ENCODE results near the gene ELAVL1.

DNA sequence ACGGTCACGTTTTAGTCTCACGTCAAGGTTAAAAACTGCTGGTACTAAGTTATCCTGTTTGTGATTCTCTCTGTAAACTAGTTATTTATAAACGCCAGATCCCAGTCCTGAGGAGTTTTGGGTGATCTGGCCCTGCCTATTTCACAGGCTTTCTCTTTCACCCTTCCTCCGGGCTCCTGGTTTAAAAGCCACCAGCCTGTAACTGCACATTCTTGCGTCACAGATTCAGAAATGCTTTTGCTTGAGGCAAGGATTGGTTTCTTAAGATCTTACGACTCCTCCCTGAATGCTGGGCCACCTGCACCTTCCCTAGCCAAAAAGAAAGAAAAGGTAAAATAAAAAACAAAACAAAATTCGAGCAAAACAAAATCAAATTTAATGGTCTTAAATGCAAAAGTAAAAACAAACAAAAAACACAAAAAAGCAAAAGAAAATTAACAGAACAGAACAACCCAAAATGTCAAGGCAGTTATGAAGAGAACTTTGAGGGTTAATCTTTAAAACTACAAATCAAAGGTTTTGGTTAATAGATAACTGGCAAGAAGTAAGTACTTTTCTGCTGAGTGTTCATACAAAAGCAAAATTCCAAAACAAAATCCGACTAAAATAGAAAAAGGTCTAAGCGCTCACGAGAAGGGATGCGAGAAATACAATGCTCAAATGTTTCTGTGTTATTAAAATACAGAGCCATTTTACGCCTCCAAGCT lies 43.4 kb downstream of the ELAVL1 start:
- TF ChIP-seq, protein P1, sequence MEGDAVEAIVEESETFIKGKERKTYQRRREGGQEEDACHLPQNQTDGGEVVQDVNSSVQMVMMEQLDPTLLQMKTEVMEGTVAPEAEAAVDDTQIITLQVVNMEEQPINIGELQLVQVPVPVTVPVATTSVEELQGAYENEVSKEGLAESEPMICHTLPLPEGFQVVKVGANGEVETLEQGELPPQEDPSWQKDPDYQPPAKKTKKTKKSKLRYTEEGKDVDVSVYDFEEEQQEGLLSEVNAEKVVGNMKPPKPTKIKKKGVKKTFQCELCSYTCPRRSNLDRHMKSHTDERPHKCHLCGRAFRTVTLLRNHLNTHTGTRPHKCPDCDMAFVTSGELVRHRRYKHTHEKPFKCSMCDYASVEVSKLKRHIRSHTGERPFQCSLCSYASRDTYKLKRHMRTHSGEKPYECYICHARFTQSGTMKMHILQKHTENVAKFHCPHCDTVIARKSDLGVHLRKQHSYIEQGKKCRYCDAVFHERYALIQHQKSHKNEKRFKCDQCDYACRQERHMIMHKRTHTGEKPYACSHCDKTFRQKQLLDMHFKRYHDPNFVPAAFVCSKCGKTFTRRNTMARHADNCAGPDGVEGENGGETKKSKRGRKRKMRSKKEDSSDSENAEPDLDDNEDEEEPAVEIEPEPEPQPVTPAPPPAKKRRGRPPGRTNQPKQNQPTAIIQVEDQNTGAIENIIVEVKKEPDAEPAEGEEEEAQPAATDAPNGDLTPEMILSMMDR (IDR thresholded peaks at IDR 0.05), result no peak
- TF ChIP-seq EZH2 (IDR thresholded peaks at IDR 0.05; ENCODE audit: borderline replicate concordance, insufficient read depth, low read depth, low read length, poor library complexity, severe bottlenecking), result no peak

Measured in B cell (primary cell).